ENCODE measurements around the gene DNAH5. TPM values are rescaled to one million over a fixed set of nuclear protein-coding genes. Genes with fewer than 3 reads are reported as not detected.

DNAH5 gene
- total RNA-seq, 1 donor from 2014 or later = 0.20 TPM

DNA sequence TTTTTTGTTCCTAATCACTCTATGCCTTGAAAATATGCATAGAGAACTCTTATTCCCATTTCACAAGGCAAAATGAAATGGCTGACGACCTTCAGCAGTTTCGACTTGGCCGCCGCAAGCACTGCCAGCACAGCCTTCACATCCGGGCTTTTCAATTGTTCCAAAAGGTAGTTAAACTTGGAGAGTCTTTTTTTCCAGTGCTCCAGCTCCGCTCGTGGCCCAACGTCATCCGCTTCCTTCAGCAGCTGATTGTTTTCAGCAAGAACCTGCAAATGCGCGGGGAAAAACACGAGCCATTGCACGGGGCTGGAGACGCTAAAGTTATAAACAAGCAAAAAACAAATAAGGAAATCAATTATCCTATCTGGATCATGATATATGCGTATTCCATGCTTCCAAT lies 25.4 kb downstream of the DNAH5 start:
- DNase-seq = no peak
- no peaks in the 10 kb centered on the region for H3K36me3 Mint-ChIP-seq (ENCODE audit: unreplicated experiment)
- TF ChIP-seq, protein P1, sequence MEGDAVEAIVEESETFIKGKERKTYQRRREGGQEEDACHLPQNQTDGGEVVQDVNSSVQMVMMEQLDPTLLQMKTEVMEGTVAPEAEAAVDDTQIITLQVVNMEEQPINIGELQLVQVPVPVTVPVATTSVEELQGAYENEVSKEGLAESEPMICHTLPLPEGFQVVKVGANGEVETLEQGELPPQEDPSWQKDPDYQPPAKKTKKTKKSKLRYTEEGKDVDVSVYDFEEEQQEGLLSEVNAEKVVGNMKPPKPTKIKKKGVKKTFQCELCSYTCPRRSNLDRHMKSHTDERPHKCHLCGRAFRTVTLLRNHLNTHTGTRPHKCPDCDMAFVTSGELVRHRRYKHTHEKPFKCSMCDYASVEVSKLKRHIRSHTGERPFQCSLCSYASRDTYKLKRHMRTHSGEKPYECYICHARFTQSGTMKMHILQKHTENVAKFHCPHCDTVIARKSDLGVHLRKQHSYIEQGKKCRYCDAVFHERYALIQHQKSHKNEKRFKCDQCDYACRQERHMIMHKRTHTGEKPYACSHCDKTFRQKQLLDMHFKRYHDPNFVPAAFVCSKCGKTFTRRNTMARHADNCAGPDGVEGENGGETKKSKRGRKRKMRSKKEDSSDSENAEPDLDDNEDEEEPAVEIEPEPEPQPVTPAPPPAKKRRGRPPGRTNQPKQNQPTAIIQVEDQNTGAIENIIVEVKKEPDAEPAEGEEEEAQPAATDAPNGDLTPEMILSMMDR (IDR thresholded peaks at IDR 0.05; ENCODE audit: partially characterized antibody, unreplicated experiment) = no peak
- H3K4me1 Mint-ChIP-seq (ENCODE audit: low read depth, unreplicated experiment) = peaks cover 2% of the 10 kb centered on the region
- H3K9me3 Mint-ChIP-seq (ENCODE audit: unreplicated experiment) = no peaks in the 10 kb centered on the region
- no peak overlapping the region for H3K4me3 Mint-ChIP-seq (ENCODE audit: unreplicated experiment)
- H3K27me3 Mint-ChIP-seq (ENCODE audit: unreplicated experiment) = no peaks in the 10 kb centered on the region
- H3K27ac Mint-ChIP-seq (ENCODE audit: unreplicated experiment) = no peak overlapping the region

DNA sequence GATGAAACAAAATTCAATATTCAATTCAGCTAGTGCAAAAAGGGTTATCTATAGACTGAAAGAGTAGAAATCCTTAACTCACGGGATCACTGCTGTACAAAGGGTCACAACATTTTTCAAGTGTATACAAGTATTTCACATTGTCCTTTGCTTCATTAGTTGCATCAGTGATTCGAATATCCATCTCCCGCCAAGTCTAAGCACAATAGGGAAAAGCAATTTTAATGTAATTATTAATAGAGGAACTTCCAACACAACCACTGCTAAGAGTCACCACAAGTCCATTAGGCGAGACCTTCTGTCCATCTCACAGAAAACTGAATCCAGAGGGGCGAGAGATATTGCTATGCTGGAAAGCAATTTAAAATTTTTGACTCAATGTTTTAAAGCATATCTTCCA lies 27.4 kb downstream of the DNAH5 start:
- Mint-ChIP-seq H3K4me3 (ENCODE audit: unreplicated experiment) (no peak overlapping the region), H3K4me1 (ENCODE audit: low read depth, unreplicated experiment) (peaks cover 2% of the 10 kb centered on the region), H3K27me3 (ENCODE audit: unreplicated experiment) (no peaks in the 10 kb centered on the region), H3K36me3 (ENCODE audit: unreplicated experiment) (no peaks in the 10 kb centered on the region), H3K9me3 (ENCODE audit: unreplicated experiment) (no peaks in the 10 kb centered on the region), H3K27ac (ENCODE audit: unreplicated experiment) (no peak overlapping the region)
- TF ChIP-seq, protein P1 (IDR thresholded peaks at IDR 0.05; ENCODE audit: partially characterized antibody, unreplicated experiment) = no peak
- no peak for DNase-seq

DNA sequence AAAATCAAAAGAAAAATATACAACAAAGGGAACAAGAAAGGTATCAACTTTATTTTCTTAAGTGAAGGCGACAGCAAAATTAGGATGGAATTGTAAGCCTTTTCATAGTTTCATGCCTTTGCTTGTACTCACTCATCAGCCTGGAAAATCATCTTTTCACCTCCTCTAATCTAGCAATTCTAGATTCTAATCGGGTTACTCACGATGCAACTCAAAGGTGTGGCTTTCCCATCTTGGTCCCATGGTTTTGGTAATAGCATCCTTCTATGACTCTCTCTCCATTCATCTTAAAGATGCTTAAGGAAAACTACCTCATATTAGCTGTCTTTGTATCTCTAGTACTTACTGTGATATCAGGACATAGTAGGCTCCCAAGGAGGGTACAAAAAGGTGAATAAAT lies 30.5 kb downstream of the DNAH5 start:
- DNase-seq = no peak
- no peaks in the 10 kb centered on the region for H3K9me3 Mint-ChIP-seq (ENCODE audit: unreplicated experiment)
- no peak overlapping the region for H3K27ac Mint-ChIP-seq (ENCODE audit: unreplicated experiment)
- H3K36me3 Mint-ChIP-seq (ENCODE audit: unreplicated experiment) = no peaks in the 10 kb centered on the region
- no peaks in the 10 kb centered on the region for H3K4me1 Mint-ChIP-seq (ENCODE audit: low read depth, unreplicated experiment)
- no peaks in the 10 kb centered on the region for H3K27me3 Mint-ChIP-seq (ENCODE audit: unreplicated experiment)
- TF ChIP-seq, protein P1 (IDR thresholded peaks at IDR 0.05; ENCODE audit: partially characterized antibody, unreplicated experiment) = no peak
- no peak overlapping the region for H3K4me3 Mint-ChIP-seq (ENCODE audit: unreplicated experiment)

DNA sequence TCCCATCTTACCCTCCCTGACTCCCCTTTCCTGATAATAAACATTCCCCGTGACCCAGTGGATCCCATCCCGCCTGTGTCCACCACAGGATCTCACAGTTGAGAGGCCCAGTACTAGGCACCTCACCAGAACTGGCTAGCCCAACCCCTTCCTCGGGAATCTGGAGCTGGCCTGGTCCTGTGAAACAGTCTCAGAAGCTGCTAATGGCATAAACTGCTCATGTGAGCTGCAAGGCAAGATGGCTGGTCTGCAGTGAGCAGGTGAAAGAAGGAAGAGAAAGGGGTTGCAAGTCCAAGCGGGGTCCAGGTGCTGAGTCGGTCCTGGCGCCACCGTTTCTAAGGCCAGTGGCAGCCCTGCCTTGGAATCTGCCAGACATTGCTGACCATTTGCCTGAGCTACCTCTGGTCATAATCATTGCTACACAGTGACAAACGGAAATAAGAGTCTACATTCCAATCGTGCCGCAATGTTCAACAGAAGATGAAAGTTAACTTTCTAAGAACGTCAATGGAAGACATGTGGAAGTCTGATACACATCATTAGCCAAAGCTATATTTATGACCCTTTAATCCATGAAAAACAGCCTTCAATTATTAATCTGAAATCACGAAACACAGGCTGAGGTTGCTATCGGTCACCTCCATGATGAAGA lies 33.7 kb downstream of the DNAH5 start:
- DNase-seq = no peak
- TF ChIP-seq, protein P1 (IDR thresholded peaks at IDR 0.05; ENCODE audit: partially characterized antibody, unreplicated experiment) = no peak
- Mint-ChIP-seq H3K27ac (ENCODE audit: unreplicated experiment) (no peak overlapping the region), H3K36me3 (ENCODE audit: unreplicated experiment) (no peaks in the 10 kb centered on the region), H3K4me1 (ENCODE audit: low read depth, unreplicated experiment) (no peaks in the 10 kb centered on the region), H3K27me3 (ENCODE audit: unreplicated experiment) (no peaks in the 10 kb centered on the region), H3K9me3 (ENCODE audit: unreplicated experiment) (peaks cover 2% of the 10 kb centered on the region), H3K4me3 (ENCODE audit: unreplicated experiment) (no peak overlapping the region)

DNA sequence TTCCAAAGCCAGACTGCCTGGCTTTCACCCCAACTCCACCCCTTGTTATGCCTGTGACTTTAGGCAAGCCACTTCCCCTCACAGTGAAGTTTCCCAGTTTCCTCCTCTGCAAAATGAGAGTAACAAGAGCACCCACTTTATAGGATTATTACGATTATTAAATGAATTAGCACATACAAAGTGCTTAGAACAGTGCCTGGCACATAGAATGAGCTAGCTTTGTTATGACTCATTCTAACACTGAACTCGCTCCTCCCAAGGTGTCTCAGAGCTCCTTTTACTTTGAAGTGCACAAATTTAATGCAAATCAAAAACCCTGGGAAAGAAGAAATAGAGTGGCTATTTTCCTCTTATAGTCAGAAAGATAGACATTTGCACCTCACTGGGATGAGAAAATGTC lies 34.3 kb downstream of the DNAH5 start:
- TF ChIP-seq, protein P1 (IDR thresholded peaks at IDR 0.05; ENCODE audit: partially characterized antibody, unreplicated experiment) = no peak
- H3K27ac Mint-ChIP-seq (ENCODE audit: unreplicated experiment) = no peak overlapping the region
- H3K36me3 Mint-ChIP-seq (ENCODE audit: unreplicated experiment) = no peaks in the 10 kb centered on the region
- H3K27me3 Mint-ChIP-seq (ENCODE audit: unreplicated experiment) = no peaks in the 10 kb centered on the region
- DNase-seq = no peak
- no peak overlapping the region for H3K4me3 Mint-ChIP-seq (ENCODE audit: unreplicated experiment)
- peaks cover 2% of the 10 kb centered on the region for H3K9me3 Mint-ChIP-seq (ENCODE audit: unreplicated experiment)
- no peaks in the 10 kb centered on the region for H3K4me1 Mint-ChIP-seq (ENCODE audit: low read depth, unreplicated experiment)
